Stimulated activated CD4-positive, alpha-beta T cell treated with anti-CD3 and anti-CD28 coated beads, Interleukin-2, amount 100 ng/mL, for 4 hours (primary cell): ENCODE results near the gene GRIN2C.

Experiments used
- DNase-seq: peaks from one replicate; pipeline ENCODE4 v3.0.0-alpha.2; 2020; ENCODE audit warnings: low read depth

Gene GRIN2C

GRCh38 chr17:74821655-74822334, 37.9 kb downstream of the GRIN2C start:
- DNase-seq = no peak

GRCh38 chr17:74819801-74820436, 39.8 kb downstream of the GRIN2C start:
- DNase-seq = no peak

GRCh38 chr17:74818291-74818938, 41.3 kb downstream of the GRIN2C start:
- DNase-seq = no peak

- no peak for DNase-seq
Measured at GRCh38 chr17:74816905-74817620, 42.6 kb downstream of the GRIN2C start.

GRCh38 chr17:74815550-74816370, 43.9 kb downstream of the GRIN2C start:
- DNase-seq = no peak

GRCh38 chr17:74815067-74815466, 44.6 kb downstream of the GRIN2C start:
- DNase-seq = no peak

GRCh38 chr17:74814453-74814852, 45.2 kb downstream of the GRIN2C start:
- DNase-seq = no peak

- DNase-seq = no peak
Measured at GRCh38 chr17:74812109-74813009, 47.3 kb downstream of the GRIN2C start.

GRCh38 chr17:74810699-74811485, 48.8 kb downstream of the GRIN2C start:
- DNase-seq = no peak

- DNase-seq = no peak
Measured at GRCh38 chr17:74808714-74809430, 50.8 kb downstream of the GRIN2C start.

GRCh38 chr17:74807925-74808324, 51.8 kb downstream of the GRIN2C start:
- DNase-seq = no peak

GRCh38 chr17:74807441-74807840, 52.2 kb downstream of the GRIN2C start:
- DNase-seq = no peak

- DNase-seq = no peak
Measured at GRCh38 chr17:74806334-74806733, 53.4 kb downstream of the GRIN2C start.

GRCh38 chr17:74805591-74805991, 54.1 kb downstream of the GRIN2C start:
- no peak for DNase-seq

- DNase-seq = no peak
Measured at GRCh38 chr17:74804683-74805082, 55.0 kb downstream of the GRIN2C start.

- no peak for DNase-seq
Measured at GRCh38 chr17:74803971-74804370, 55.7 kb downstream of the GRIN2C start.

GRCh38 chr17:74803388-74803930, 56.2 kb downstream of the GRIN2C start:
- DNase-seq = no peak

- DNase-seq = no peak
Measured at GRCh38 chr17:74801896-74802295, 57.8 kb downstream of the GRIN2C start.

- no peak for DNase-seq
Measured at GRCh38 chr17:74800531-74800930, 59.2 kb downstream of the GRIN2C start.
